Measurements from ENCODE around the gene SLC10A7. TPM values are rescaled to one million over a fixed set of nuclear protein-coding genes. Genes with fewer than 3 reads are reported as not detected.

Gene SLC10A7
- total RNA-seq, 1 experiment from 2014 or later = 3.9 TPM

- Histone ChIP-seq H3K4me1 (ENCODE audit: insufficient read depth, low read length) (no peaks in the 10 kb centered on the region), H2BK20ac (ENCODE audit: low read depth, low read length, poor library complexity, severe bottlenecking) (no peak overlapping the region), H3K4ac (ENCODE audit: low read depth, low read length) (no peak overlapping the region), H2BK15ac (ENCODE audit: low read depth, low read length) (no peak overlapping the region), H3K79me1 (ENCODE audit: insufficient read depth, low read depth, low read length, poor library complexity, severe bottlenecking) (no peaks in the 10 kb centered on the region), H3K4me2 (ENCODE audit: insufficient read depth, insufficient read length, low read length) (no peak overlapping the region), H4K20me1 (ENCODE audit: control insufficient read depth, insufficient read depth, insufficient read length) (no peaks in the 10 kb centered on the region), H2AK5ac (ENCODE audit: insufficient read length, low read length) (no peak overlapping the region), H3K9ac (ENCODE audit: extremely low read depth, insufficient read length, low read length) (no peak overlapping the region), H3K9me3 (ENCODE audit: control insufficient read depth, low read depth, low read length) (no peaks in the 10 kb centered on the region), H2AFZ (ENCODE audit: low read length) (no peak overlapping the region), H3K56ac (ENCODE audit: insufficient read length, low read depth, low read length) (no peak overlapping the region), H3K23ac (ENCODE audit: insufficient read length, low read depth, low read length) (no peak overlapping the region), H3K18ac (ENCODE audit: insufficient read length, low read depth, low read length) (no peak overlapping the region), H2BK120ac (ENCODE audit: low read depth, low read length, poor library complexity, severe bottlenecking) (no peak overlapping the region), H3T11ph (ENCODE audit: low read length) (no peak overlapping the region), H2BK12ac (ENCODE audit: insufficient read length, low read depth, low read length) (no peak overlapping the region), H3K27ac (ENCODE audit: insufficient read length, low read depth, low read length) (no peak overlapping the region), H4K91ac (ENCODE audit: insufficient read length, low read depth, low read length) (no peak overlapping the region), H3K27me3 (ENCODE audit: insufficient read depth, low read length) (no peaks in the 10 kb centered on the region), H4K8ac (replicated peaks; ENCODE audit: insufficient read length, low read depth, low read length) (no peak overlapping the region), H4K5ac (ENCODE audit: insufficient read length, low read depth, low read length) (no peak overlapping the region), H2BK5ac (ENCODE audit: insufficient read length, low read length) (no peak overlapping the region), H3K23me2 (ENCODE audit: insufficient read length, low read depth, low read length, poor library complexity, severe bottlenecking) (no peaks in the 10 kb centered on the region), H3K79me2 (ENCODE audit: insufficient read depth, low read length) (no peaks in the 10 kb centered on the region), H3K14ac (ENCODE audit: insufficient read depth, low read length) (no peak overlapping the region)
- Mint-ChIP-seq H3K27me3 (ENCODE audit: low read depth) (no peaks in the 10 kb centered on the region), H3K9me3 (no peaks in the 10 kb centered on the region), H3K27ac (no peak overlapping the region), H3K4me3 (no peak overlapping the region), H3K36me3 (ENCODE audit: insufficient read depth in 1 of 3, low read depth in 3 of 3) (no peaks in the 10 kb centered on the region), H3K4me1 (peaks cover 14 to 16% of the 10 kb centered on the region in 2 experiments)
- TF ChIP-seq, protein P1, sequence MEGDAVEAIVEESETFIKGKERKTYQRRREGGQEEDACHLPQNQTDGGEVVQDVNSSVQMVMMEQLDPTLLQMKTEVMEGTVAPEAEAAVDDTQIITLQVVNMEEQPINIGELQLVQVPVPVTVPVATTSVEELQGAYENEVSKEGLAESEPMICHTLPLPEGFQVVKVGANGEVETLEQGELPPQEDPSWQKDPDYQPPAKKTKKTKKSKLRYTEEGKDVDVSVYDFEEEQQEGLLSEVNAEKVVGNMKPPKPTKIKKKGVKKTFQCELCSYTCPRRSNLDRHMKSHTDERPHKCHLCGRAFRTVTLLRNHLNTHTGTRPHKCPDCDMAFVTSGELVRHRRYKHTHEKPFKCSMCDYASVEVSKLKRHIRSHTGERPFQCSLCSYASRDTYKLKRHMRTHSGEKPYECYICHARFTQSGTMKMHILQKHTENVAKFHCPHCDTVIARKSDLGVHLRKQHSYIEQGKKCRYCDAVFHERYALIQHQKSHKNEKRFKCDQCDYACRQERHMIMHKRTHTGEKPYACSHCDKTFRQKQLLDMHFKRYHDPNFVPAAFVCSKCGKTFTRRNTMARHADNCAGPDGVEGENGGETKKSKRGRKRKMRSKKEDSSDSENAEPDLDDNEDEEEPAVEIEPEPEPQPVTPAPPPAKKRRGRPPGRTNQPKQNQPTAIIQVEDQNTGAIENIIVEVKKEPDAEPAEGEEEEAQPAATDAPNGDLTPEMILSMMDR (conservative IDR thresholded peaks at IDR 0.05) = no peak
- no peak for DNase-seq
- WGBS (ENCODE audit: extremely low coverage, insufficient read length, low lambda C conversion rate) = no CpG with 5 or more reads among the region's 1 CpG
Measured at GRCh38 chr4:146469022-146469421, 52.7 kb downstream of the SLC10A7 start.
